ENCODE data around the gene NTSR1. TPM values are rescaled to one million over a fixed set of nuclear protein-coding genes. Genes with fewer than 3 reads are reported as not detected.

NTSR1 gene
- total RNA-seq, 1 donor from 2014 or later, result not detected

- Mint-ChIP-seq H3K27ac (ENCODE audit: unreplicated experiment) (no peak overlapping the region), H3K4me1 (no peaks in the 10 kb centered on the region), H3K36me3 (ENCODE audit: low read depth) (no peaks in the 10 kb centered on the region), H3K9me3 (no peaks in the 10 kb centered on the region), H3K4me3 (no peak overlapping the region), H3K27me3 (ENCODE audit: low read depth) (peaks cover 68% of the 10 kb centered on the region)
- no peak for DNase-seq (ENCODE audit: low read depth, low spot score)
- TF ChIP-seq CTCF (conservative IDR thresholded peaks at IDR 0.05), result no peak
These were observed 1.7 kb downstream of the NTSR1 start for GRCh38 chr20:62710221-62710885.

GRCh38 chr20:62710886-62711702, 2.5 kb downstream of the NTSR1 start:
- Mint-ChIP-seq H3K27ac (ENCODE audit: unreplicated experiment) (no peak overlapping the region), H3K27me3 (ENCODE audit: low read depth) (peaks cover 66% of the 10 kb centered on the region), H3K36me3 (ENCODE audit: low read depth) (no peaks in the 10 kb centered on the region), H3K4me1 (no peaks in the 10 kb centered on the region), H3K4me3 (no peak overlapping the region), H3K9me3 (no peaks in the 10 kb centered on the region)
- TF ChIP-seq CTCF (conservative IDR thresholded peaks at IDR 0.05), result no peak
- no peak for DNase-seq (ENCODE audit: low read depth, low spot score)

DNA sequence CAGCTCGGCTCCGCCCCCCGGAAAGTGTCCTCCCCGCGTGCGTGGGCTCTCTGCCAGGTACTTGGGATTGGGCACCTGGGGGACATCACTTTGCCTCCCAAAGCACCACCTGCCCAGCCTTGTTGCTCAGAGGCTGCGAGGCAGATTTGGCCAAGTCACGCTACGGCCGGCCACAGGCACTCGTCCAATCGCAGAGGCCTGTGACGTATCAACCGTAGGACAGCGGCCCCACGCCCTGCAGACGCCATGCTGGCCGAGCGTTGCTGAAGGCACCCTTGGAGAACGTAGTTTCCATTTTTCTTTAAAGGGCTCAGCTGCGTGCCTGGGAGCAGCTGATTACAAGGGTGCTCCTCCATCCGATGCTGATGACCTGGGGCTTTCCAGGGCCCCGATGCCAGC, 3.1 kb downstream of the NTSR1 start:
- Mint-ChIP-seq H3K27me3 (ENCODE audit: low read depth) (peaks cover 68% of the 10 kb centered on the region), H3K9me3 (no peaks in the 10 kb centered on the region), H3K27ac (ENCODE audit: unreplicated experiment) (no peak overlapping the region), H3K36me3 (ENCODE audit: low read depth) (no peaks in the 10 kb centered on the region), H3K4me3 (no peak overlapping the region), H3K4me1 (no peaks in the 10 kb centered on the region)
- TF ChIP-seq CTCF (conservative IDR thresholded peaks at IDR 0.05), result no peak
- no peak for DNase-seq (ENCODE audit: low read depth, low spot score)

DNA sequence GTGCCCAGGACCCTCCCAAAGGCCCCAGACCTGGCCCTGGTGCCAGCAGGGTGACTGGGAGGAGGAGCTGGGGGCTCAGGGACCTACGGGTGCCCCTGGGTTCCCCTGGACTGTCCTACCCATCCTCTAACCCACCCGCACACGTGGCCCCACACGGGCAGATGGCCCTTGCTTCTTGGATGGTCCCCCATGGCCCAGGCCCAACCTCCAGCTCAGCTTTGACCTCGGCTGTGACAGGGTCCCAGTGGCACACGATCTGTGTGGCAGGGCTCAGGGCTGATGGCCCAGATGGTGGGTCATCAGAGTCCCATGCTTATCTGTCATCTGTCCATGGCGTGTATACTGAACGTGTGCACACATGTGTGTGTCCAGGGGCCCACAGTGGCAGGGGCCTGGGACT, 4.0 kb downstream of the NTSR1 start:
- Mint-ChIP-seq H3K4me3 (no peak overlapping the region), H3K36me3 (ENCODE audit: low read depth) (no peaks in the 10 kb centered on the region), H3K4me1 (no peaks in the 10 kb centered on the region), H3K27ac (ENCODE audit: unreplicated experiment) (no peak overlapping the region), H3K9me3 (no peaks in the 10 kb centered on the region), H3K27me3 (ENCODE audit: low read depth) (peaks cover 62% of the 10 kb centered on the region)
- DNase-seq (ENCODE audit: low read depth, low spot score), result no peak
- no peak for TF ChIP-seq CTCF (conservative IDR thresholded peaks at IDR 0.05)

DNA sequence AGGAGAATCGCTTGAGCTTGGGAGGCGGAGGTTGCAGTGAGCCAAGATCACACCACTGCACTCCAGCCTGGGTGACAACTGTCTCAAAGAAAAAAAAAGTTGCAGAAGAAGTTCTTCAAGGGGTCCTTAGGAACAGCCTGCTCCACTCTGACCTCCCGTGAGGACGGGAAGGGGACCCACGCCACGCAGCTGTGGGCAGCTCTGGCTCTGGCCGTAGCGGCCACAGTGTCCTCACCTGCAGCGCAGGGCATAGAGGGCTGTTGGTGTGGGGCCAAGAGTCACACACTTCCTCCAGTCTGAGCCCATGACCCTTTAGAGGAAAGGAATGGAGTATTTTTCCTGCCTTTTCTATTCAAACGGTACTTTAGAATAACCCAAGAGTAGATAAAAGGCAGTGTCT, 5.4 kb downstream of the NTSR1 start:
- no peaks in the 10 kb centered on the region for H3K4me1 Mint-ChIP-seq
- no peaks in the 10 kb centered on the region for H3K36me3 Mint-ChIP-seq (ENCODE audit: low read depth)
- no peak overlapping the region for H3K4me3 Mint-ChIP-seq
- no peaks in the 10 kb centered on the region for H3K9me3 Mint-ChIP-seq
- no peak for DNase-seq (ENCODE audit: low read depth, low spot score)
- TF ChIP-seq CTCF (conservative IDR thresholded peaks at IDR 0.05), result no peak
- no peak overlapping the region for H3K27ac Mint-ChIP-seq (ENCODE audit: unreplicated experiment)
- H3K27me3 Mint-ChIP-seq (ENCODE audit: low read depth), result peaks cover 59% of the 10 kb centered on the region
